Measurements from ENCODE around the gene ARHGEF33. TPM values are rescaled to one million over a fixed set of nuclear protein-coding genes. Genes with fewer than 3 reads are reported as not detected.

ARHGEF33 gene
- total and polyA plus RNA-seq, 2 of the 13 experiments (the other 11 are each of a cell fraction or from before 2014, with no cell fraction given), result 0.04 TPM; not detected in 1

DNA sequence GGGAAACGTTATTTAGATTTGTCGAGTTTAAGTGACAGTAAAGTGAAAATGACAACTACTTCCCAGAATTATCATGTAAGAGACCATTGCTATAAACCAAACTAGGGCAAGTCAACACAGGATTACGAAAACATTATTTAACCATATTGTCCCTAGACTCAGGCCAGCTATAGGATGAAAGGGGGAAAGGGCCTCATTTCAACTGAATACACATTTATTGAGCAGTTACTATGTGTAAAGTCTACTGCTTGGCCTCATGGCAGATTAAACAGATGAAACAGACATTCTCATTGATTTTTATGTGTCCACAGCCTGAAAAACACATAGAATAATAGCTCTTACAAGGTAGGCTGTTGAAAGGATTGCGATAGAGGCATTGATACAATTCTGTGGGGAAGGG, 32.7 kb downstream of the ARHGEF33 start (continued):
- TF ChIP-seq, protein P1, sequence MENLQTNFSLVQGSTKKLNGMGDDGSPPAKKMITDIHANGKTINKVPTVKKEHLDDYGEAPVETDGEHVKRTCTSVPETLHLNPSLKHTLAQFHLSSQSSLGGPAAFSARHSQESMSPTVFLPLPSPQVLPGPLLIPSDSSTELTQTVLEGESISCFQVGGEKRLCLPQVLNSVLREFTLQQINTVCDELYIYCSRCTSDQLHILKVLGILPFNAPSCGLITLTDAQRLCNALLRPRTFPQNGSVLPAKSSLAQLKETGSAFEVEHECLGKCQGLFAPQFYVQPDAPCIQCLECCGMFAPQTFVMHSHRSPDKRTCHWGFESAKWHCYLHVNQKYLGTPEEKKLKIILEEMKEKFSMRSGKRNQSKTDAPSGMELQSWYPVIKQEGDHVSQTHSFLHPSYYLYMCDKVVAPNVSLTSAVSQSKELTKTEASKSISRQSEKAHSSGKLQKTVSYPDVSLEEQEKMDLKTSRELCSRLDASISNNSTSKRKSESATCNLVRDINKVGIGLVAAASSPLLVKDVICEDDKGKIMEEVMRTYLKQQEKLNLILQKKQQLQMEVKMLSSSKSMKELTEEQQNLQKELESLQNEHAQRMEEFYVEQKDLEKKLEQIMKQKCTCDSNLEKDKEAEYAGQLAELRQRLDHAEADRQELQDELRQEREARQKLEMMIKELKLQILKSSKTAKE (CRISPR knock-in tag; IDR thresholded peaks at IDR 0.05; ENCODE audit: borderline replicate concordance), result peak; percentile 31; the same call in 1 of the 2 replicates
- TF ChIP-seq ZNF3 (CRISPR knock-in tag; IDR thresholded peaks at IDR 0.05) (peak; percentile 76; the same call in 1 of the 2 replicates), RORA (CRISPR knock-in tag; IDR thresholded peaks at IDR 0.05) (peak; percentile 88; the same call in 1 of the 2 replicates), ZNF382 (CRISPR knock-in tag; IDR thresholded peaks at IDR 0.05; ENCODE audit: borderline replicate concordance) (no peak), RXRB (CRISPR knock-in tag; IDR thresholded peaks at IDR 0.05; ENCODE audit: borderline replicate concordance) (0 out of 2 replicates have a peak, but pooled peaks have one; percentile 9), SOX13 (IDR thresholded peaks at IDR 0.05) (no peak), SOX13 (CRISPR knock-in tag; conservative IDR thresholded peaks at IDR 0.05 in 1 of 2, IDR thresholded peaks at IDR 0.05 in 1 of 2) (peak in 1 of 2 experiments; percentile 74; a peak in 2 of 4 replicates), NR2F1 (CRISPR knock-in tag; IDR thresholded peaks at IDR 0.05) (no peak), CENPT (CRISPR knock-in tag; IDR thresholded peaks at IDR 0.05; ENCODE audit: low read depth) (no peak), ZNF331 (CRISPR knock-in tag; IDR thresholded peaks at IDR 0.05) (0 out of 2 replicates have a peak, but pooled peaks have one; percentile 25), NCOA5 (CRISPR knock-in tag; IDR thresholded peaks at IDR 0.05) (no peak), ONECUT2 (CRISPR knock-in tag; IDR thresholded peaks at IDR 0.05) (peak; percentile 25; the same call in 1 of the 2 replicates), SOX6 (IDR thresholded peaks at IDR 0.05) (no peak), SOX6 (CRISPR knock-in tag; IDR thresholded peaks at IDR 0.05) (peak; percentile 67; the same call in 1 of the 2 replicates), ZMYM3 (CRISPR knock-in tag; IDR thresholded peaks at IDR 0.05) (peak; percentile 39; the same call in 1 of the 2 replicates), NCOR1 (IDR thresholded peaks at IDR 0.05; ENCODE audit: borderline replicate concordance, low read length) (0 out of 2 replicates have a peak, but pooled peaks have one; percentile 20), SP4 (CRISPR knock-in tag; IDR thresholded peaks at IDR 0.05) (no peak), RARA (CRISPR knock-in tag; IDR thresholded peaks at IDR 0.05) (peak; percentile 42; the same call in 1 of the 2 replicates), FOXA1 (IDR thresholded peaks at IDR 0.05) (no peak), FOXA1 (CRISPR knock-in tag; IDR thresholded peaks at IDR 0.05) (peak; percentile 56), CBX2 (IDR thresholded peaks at IDR 0.05; ENCODE audit: low read depth, low read length) (no peak), CBX2 (CRISPR knock-in tag; IDR thresholded peaks at IDR 0.05; ENCODE audit: low read depth) (no peak), FOXA3 (CRISPR knock-in tag; IDR thresholded peaks at IDR 0.05) (peak; percentile 76), NFYC (CRISPR knock-in tag; IDR thresholded peaks at IDR 0.05) (no peak), KDM3A (CRISPR knock-in tag; IDR thresholded peaks at IDR 0.05; ENCODE audit: low read depth) (no peak), NCOA2 (CRISPR knock-in tag; IDR thresholded peaks at IDR 0.05) (peak; percentile 79), PRPF4 (IDR thresholded peaks at IDR 0.05; ENCODE audit: low read depth, low read length, poor library complexity, severe bottlenecking) (no peak), BCL6 (CRISPR knock-in tag; IDR thresholded peaks at IDR 0.05) (peak; percentile 76)
- TF ChIP-seq, protein P2, sequence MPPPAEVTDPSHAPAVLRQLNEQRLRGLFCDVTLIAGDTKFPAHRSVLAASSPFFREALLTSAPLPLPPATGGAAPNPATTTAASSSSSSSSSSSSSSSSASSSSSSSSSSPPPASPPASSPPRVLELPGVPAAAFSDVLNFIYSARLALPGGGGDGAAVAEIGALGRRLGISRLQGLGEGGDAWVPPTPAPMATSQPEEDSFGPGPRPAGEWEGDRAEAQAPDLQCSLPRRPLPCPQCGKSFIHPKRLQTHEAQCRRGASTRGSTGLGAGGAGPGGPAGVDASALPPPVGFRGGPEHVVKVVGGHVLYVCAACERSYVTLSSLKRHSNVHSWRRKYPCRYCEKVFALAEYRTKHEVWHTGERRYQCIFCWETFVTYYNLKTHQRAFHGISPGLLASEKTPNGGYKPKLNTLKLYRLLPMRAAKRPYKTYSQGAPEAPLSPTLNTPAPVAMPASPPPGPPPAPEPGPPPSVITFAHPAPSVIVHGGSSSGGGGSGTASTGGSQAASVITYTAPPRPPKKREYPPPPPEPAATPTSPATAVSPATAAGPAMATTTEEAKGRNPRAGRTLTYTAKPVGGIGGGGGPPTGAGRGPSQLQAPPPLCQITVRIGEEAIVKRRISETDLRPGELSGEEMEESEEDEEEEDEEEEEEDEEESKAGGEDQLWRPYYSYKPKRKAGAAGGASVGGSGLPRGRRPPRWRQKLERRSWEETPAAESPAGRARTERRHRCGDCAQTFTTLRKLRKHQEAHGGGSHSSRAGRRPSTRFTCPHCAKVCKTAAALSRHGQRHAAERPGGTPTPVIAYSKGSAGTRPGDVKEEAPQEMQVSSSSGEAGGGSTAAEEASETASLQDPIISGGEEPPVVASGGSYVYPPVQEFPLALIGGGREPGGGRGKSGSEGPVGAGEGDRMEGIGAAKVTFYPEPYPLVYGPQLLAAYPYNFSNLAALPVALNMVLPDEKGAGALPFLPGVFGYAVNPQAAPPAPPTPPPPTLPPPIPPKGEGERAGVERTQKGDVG (CRISPR knock-in tag; IDR thresholded peaks at IDR 0.05; ENCODE audit: borderline replicate concordance), result no peak
